Measurements from ENCODE around the gene ELL.

Gene ELL

DNA sequence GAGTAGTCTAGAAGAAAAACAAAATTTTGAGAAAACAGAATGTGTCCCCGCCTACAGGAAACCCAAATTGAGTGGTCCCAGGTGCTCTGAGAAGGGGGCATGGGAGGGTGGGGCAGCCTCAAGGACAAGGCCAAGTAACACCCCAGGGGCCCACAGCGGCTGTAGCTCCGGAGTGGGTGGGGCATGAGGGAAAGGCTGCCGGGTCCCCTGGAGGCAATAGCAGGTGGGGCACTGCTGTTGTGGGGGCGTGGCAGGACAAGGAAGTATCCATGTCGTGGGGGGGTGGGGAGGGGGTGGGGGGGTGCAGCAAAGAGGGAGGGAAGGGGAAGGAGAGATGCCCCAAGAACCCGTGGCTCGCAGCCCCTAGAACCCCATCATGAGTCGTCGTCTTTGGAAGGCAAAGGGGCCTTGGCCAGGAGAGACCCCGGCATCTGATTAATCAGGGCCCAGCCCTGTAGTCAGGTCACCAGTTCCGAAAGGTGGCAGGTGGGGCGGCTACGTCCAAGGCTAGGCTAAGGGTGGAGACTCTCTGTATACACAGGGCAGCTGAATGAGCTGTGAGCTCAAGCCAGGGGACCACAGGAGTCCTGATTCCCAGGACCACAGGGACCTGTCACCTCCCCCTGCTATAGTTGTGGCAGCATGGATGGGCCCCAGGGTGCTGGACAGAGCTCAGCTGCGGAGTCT is 76.5 kb downstream of the ELL start:
- no peak for DNase-seq (ENCODE audit: low read depth)

DNA sequence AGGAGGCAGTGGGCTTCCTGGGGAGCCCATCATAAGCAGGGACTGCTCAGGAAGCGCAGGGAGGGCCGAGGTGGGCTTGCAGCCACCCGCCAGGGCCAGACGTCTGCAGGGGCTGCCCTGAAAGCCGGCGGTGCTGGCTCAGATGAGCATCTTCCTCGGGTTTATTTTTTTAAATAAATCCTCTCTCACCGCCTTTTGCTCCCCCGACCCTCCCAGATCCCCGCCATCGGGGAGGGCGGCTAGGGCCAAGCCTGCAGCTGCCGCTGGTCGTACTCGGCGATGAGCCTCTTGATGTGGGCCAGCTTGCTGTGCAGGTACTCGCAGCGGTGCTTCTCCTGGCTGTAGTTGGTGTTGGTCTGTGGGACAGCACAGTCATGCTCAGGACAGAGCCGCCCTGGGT is 77.4 kb downstream of the ELL start:
- DNase-seq (ENCODE audit: low read depth), result no peak

DNA sequence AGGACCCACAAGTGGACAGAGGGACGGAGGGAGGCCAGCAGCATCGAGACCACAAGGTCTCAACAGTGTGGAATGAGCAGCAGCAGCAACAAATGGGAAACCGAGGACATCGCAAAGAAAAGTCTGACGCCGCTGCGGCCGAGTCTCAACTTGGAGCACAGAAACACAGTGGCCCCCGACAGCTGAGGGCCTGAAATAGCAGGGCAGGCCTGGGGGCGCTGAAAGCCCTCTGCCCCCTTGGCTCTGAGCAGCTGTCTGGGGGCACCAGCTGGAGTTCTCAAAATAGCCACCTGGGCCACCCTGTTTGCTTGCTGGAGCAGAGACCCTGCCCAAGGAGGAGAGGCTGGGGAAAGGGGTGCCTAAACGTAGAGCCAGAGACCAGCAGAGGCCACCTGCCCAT is 78.0 kb downstream of the ELL start:
- no peak for DNase-seq (ENCODE audit: low read depth)

DNA sequence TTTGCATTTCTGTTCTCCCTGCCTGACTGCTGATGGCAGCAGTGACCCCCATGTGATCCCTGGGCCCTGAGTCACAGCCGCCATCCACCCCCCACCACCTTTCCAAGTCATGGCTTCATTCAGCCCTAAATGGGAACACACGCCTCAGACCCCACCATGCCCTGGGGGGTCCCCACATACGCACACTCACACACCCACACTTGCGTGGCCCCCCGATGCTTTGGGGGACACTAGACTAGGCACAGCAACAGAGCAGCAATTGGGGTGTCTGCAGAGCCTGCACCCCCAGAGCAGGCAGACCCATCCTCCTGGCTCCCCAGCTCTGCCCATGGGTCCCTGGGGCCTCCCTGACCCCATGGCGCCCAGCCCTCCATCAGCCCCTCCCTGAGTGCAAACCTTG is 78.5 kb downstream of the ELL start:
- DNase-seq (ENCODE audit: low read depth), result no peak

DNA sequence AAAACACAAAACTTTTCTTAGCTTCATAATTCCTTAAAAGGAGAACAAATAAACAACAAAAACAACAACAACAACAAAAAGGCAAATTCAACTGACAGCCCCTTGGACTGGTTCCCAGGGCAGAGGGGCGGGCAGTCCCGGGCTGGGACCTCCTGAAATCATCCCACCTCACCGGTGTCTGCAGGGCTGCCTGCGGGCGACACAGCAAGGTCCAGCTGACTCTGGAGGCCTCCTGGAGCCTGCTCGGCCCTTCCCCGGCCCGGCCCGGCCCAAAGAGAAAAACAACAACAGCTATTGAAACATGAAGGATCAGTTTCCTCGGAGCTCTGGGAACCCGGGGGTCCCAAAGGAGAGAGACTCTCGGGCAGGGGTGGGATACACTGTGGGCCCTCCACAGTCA is 78.9 kb downstream of the ELL start:
- no peak for DNase-seq (ENCODE audit: low read depth)

DNA sequence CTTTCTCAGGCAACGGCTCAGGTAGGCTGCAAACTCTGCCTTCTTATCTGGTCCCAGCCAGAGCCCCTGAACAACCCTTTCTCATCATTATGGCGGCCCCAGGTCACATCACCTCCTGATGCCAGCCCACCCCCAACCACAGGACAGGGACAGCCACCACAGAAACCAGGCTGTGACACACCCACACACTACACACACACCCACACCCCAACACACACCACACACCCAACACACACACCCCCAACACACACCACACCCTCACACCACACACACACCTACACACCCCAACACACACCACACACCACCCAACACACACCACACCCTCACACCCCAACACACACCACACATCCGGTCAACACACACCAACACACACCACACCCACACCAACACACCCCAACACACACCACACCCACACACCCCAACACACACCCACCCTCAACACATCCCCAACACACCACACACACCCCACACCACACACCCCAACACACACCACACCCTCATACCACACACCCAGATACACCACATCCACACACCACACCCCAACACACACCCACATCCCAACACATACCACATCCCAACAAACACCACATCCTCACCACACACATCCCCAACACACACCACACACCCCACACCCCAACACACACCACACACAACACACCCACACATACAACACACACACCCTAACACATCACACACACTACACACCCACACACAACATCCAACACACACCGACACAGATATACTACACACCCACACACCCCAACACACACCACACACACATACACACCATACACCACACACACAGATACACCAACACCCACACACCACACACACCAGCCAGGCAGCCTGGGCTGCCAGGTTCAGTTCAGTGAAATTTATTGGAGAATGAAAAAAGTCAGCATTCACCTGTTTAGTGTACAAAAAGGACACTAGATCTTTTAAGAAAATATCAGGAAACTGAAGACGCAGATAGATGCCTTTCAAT is 79.8 kb downstream of the ELL start:
- DNase-seq (ENCODE audit: low read depth), result no peak

DNA sequence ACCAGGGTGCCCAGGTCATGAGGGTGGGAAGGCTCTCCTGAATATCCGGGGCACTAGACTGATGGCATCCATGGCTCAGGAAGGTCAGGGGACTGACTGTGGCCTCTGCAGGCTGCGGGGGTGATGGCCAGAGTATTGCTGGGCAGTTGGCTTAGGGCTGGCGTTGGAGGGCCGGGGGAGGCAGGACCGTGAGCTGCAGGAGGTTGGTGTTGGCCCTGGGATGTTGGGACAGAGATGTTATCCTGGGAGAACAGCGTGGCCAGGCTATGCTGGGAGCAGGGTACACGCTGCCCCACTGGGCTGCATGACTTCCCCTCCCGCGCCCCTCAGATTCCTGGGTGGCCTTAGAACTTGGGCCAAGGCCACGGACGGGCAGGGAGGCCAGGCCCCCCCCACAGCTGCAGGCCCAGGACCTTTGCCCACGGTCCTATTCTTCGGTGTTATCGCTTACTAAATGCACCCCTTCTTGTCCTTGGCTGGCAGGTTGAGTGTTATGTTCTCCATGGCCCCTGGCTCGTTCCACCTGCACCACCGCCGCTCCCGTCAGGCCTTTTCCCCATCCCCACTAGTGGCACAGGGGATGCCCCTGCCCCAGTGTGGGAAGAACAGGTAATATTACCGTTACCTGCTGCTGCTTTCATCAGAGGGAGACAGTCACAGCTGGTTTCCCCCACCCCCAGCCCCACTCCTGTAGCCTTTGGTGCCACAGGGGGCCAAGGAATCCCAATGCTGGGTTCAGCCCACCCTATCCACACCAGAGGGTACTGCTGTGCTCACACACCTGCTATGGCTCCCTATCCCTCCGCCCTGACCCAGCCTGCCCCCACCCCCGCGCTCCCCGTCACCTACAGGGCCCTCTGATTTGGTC is 80.7 kb downstream of the ELL start:
- DNase-seq (ENCODE audit: low read depth), result no peak

DNA sequence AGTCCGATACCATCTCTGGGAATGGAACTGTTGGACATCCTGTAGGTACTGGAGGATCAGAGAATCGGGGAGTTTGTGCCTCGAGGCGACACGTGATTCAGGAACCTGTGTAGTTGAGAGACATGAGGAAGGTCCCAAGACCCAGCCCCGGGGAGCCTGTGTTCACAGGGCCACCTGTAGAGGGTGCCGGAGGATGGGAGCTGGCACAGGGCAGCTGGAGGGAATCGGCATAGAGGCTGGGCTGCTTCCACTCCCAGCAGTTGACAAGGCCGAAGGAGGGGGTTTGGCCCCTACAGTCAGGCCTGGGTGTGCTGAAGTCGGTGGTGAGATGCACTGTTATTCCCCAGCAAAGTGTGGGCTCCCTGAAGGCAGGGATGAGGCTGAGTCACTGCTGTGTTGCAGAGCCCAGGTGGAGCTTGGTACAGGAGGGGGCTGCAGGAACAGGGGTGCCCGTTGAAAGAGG is 81.4 kb downstream of the ELL start:
- DNase-seq (ENCODE audit: low read depth), result no peak

DNA sequence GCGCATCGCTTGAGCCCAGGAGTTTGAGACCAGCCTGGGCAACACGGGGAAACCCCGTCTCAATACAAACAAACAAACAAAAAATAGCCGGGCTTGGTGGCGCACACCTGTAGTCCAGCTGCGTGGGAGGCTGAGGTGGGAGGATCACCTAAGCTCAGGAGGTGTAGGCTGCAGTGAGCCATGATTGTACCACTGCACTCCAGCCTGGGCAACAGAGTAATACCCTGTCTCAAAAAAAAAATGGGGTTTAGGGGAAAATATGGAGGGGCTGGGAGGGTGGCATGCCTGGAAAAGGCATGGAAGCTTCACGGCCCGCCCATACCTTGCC is 82.0 kb downstream of the ELL start:
- DNase-seq (ENCODE audit: low read depth), result no peak

DNA sequence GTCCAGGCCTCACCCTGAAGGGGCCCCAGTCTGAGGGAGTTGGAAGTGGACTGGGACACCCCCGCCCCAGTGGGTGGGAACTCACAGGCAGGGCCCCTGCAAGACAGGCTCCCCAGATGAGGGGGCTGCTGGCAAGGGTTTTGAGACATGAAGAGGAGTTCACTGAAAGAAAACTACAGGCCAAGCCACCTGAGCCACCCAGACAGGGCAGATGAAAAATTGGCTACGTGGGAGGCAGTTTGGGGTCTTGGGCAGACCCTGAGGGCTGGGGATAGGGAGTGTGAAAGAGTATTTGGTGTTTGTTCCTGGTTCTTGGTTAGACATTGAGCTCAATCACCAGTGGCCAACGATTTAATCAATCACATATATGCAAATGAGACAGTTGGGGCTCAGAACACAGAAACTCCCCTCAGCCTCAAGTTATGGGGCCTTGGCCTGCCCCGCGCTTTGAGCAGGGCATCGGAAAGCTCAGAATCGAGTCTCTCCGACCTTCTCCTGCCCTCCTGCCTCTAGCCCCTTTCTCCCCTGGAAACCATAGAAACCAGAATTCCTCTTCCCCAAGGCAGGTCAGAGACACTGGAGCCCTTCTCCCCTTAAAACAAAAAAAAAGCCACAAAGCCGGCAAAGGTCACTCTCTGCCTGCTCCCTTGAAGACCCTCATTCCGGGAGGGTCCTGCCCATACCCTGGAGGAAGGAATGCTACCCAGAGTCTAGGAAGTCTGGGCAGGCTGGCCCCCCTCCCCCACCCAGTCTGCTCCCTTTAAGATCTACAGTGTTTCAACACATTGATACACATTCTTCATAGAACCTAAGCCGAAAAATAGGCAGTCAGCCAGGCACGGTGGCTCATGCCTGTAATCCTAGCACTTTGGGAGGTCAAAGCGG is 82.6 kb downstream of the ELL start:
- DNase-seq (ENCODE audit: low read depth), result peak; percentile 88

DNA sequence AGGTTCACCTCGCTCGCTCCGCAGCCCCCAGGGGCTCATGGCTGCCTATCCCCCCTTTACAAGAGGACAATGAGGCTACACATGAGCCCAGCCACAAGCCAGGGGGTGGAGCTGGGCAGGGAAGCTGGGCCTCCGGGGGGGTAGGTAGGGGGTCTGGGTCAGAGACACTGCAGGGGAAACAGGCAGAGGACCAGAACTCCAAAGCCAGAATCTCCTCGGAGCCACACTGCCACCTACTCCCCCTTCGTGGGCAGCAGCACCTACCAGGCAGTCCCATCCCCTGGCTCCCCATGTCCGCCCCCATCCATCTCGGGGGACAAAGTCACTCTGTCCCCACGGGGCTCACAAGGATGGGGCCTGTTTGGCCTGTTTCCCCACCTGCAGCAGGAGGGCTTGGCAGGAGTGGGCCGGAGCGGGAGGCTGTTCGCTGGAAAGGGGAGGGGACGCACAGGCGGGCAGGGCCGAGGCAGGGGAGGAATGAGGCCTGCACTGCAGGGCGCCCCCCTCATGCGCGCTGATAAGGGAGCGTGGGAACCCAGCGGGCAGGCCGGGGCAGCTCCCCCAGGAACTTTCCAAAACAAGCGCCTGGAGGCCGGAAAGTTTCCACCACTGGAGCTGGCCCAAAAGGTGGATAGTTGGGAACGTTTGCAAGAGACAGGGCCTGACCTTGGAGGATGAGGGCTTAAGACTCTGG is 83.4 kb downstream of the ELL start:
- DNase-seq (ENCODE audit: low read depth), result peak; percentile 88

DNA sequence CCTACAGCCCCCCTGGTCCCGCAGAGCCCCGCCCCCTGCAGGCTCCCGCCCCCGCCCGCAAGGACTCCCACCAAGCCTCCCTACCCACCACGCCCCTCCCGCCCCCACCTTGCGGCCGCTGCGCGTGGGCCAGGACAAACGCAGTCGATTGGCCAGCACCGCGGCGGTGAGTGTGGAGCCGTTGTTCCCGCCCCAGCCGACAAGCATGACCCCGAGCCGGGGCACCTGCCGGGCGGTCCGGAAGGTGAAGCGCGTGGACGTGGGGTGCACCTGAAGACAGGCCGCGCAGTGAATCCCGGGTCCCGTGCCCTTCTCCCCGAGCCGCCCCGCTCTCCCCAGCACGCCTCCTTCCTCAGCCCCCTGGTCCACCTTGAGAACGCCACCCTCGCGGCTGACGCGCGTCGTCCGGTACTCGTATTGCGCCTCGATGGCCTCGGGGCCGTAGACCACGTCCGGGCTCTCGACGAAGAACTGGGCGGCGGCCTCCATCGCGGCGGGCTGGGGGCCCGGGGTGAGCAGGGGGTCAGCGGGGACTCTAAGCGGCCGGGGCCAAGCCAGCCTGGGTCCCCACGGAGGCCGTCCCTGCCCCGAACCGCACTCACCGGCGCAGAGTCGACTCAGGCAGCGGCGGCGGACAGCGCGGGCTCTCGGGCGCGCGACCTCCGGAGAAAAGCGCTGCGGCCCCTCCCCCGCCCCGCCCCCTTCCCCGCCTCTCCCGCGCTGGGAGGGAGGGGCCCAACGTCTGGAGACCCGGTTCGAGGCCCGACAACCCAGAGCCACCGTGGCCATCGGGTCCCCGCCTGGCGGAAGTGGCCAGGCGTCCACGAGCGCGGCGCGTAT is 84.2 kb downstream of the ELL start, which contains the start of gene ISYNA1:
Gene ISYNA1, minus strand, starts transcription at position 643 of the 840 bp plus-strand sequence. Its CDS starts 154 bp downstream, at position 489.
- DNase-seq (ENCODE audit: low read depth), result peak; percentile 57

DNA sequence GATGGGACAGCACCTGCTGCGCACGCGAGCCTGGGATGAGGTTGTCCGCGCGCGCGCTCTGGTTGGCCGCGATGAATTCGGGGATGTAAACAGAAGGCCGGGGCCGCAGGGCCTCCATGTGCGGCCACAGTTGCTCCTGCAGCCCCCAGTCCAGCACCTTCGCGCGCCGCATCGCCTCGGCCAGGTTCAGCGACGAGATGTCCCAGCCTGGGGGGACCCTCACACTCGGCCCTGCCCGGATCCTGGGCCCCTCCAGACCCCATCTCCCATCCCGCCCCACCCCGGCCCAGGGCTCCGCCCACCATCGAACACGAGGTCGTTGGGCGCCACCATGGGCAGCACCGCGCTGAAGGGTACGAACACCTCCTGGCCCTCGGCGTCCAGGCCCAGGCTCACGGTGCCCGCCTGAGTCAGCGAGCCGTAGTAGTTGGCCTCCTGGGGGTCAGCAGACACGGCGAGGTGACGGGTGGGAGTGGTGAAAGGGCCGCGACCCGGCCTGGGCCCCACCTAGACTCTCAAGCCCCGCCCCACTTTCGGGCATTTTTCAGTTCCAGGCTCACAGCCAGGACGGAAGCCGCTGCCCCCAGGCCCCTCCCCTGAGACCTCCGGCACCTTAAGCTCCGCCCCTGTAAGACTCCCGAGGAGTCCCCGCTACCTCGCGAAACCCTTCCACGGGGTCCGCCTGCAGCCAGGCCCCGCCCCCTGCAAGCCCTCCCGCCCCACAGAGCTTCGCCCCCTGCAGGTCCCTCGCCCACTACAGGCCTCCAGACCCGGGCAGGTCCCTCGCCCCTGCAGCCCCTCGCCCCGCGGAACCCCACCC is 85.0 kb downstream of the ELL start:
- DNase-seq (ENCODE audit: low read depth), result peak; percentile 86

DNA sequence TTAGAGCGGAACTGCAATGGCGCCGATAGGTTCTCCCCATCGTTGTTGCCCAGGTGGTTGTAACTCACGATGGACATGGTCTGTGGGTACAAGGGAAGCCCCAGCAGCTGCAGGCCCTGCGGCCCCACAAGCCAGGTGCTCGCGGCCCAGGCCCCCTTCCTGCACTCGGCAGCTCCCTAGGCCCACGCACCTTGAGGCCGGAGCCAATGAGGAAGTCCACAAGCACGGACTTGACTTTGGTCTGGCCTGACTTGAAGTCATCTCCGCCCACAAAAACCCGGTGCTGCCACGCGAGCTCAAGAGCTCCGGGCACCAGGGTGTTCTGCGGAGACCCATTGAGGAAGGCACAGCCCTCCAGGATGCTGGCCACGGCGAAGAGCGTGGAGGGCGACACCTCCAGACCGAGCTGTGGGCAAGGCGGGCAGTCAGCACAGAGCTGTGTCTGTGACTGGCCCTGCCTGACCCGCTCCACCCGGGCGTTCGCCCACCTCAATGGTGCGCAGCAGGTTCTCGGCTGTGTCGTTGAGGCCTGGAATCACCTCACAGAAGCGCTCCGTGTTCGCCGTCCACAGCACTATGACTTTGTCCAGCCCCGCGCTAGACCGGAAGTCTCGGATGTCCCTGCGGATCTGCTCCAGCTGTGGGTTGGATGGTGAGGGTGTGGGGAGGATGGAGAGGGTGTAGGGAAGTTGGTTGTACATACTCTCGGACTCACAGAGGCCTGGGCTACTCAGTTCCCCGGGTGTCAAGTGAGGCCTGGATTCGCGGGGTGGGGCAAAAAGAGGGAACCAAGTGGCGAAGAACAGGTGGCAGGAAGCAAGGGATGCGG is 85.8 kb downstream of the ELL start:
- no peak for DNase-seq (ENCODE audit: low read depth)

DNA sequence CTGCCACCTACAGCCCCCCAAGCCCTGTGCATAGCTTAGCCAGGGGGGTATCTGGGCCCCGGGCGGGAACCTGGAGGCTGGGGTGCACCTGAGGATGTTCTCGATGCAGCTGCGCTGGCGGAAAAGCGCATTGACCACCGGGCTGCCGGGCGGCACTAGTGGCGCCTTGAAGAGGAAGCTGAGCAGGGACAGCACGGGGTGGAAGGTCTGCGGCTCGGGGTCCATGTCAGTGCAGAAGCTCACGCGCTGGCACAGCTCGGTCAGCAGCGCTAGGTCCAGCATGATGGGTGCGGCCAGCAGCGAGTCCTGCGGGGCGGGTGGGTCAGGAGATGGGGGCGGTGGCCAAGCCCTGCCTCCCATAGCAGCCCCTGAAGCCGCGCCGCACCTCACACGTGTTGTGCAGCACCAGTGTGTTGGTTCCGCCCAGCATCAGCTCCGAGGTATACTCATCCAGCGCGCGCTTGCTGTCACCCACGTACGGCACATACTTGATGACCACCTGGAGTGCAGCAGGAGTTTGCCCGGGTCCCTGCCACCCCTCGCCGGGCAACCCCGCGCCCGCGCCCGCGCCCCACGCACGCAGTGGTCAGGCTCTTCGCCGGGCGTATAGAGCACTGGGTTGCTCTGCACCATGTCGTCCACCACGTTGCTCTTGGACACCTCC is 86.6 kb downstream of the ELL start:
- no peak for DNase-seq (ENCODE audit: low read depth)

DNA sequence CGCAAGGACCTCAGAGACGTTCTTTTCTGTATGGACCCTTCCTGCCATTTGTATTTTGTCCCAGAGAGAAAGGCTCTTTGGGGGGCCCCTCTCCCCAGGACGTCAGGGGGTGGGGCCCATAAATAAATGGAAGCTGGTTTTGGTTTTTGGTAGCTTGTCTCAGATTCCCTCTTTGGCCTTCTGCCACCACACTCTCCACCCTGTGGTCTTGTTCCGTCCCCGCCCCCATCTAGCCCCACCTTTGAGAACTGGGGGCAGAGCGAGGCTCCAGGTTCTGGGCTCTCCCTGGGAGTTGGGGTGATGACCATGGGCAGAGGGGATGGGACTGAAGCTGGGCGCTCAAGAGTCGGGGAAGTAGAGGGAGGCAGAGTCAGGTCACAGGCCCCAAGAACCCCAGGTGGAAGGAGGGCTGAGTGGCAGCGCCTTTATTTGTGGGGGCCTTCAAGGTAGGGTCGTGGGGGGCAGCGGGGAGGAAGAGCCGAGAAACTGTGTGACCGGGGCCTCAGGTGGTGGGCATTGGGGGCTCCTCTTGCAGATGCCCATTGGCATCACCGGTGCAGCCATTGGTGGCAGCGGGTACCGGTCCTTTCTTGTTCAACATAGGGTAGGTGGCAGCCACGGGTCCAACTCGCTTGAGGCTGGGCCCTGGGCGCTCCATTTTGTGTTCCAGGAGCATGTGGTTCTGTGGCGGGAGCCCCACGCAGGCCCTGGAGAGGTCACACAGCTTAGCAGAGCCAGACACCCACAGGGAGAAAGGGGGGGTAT is 87.3 kb downstream of the ELL start:
- no peak for DNase-seq (ENCODE audit: low read depth)
